Right lobe of liver (tissue), 6 donors: ENCODE measurements around the gene PHLDA2. TPM values are rescaled to one million over a fixed set of nuclear protein-coding genes. Genes with fewer than 3 reads are reported as not detected.
A peak's percentile ranks its signal among the peaks of the same experiment; 100 is the strongest.
"Not testable (repeated sequence)": the region's sequence is repeated elsewhere in the genome, so short reads cannot be mapped to it uniquely, and the experiment has no call there.

Experiments used
- ATAC-seq, 4 donors: fragments of 200-7000 bp; cut with Tn5 transposase; one replicate each; pipeline ENCODE4 v1.9.1; 2020; ENCODE audit warnings: mild to moderate bottlenecking in 4 of 4, moderate library complexity in 4 of 4
- DNase-seq, 3 donors: peaks; one replicate each; pipeline ENCODE4 v3.0.0-alpha.2; 2020
- H3K27ac ChIP-seq, 3 donors: fragments of 200-600 bp; one replicate each; pipeline ENCODE4 v1.8.0; 2022
- H3K27me3 ChIP-seq, 2 donors: fragments of 200-600 bp; one replicate each; pipeline ENCODE4 v1.8.0; 2022
- H3K36me3 ChIP-seq, 4 donors: fragments of 200-600 bp; sonication (generic) in 1 of 4; one replicate each; pipeline versions ENCODE4 v1.5.1 to v1.8.0; 2017 to 2022; ENCODE audit warnings: control low read depth in 1 of 4
- H3K4me1 ChIP-seq, 4 donors: fragments of 200-600 bp; sonication (generic) in 1 of 4; one replicate each; pipeline versions ENCODE4 v1.5.1 to v1.8.0; 2017 to 2022; ENCODE audit warnings: control low read depth in 1 of 4
- H3K4me3 ChIP-seq, 3 donors: fragments of 200-600 bp; one replicate each; pipeline ENCODE4 v1.8.0; 2022
- H3K9me3 ChIP-seq, 4 donors: fragments of 200-600 bp; sonication (generic) in 1 of 4; one replicate each; pipeline versions ENCODE4 v1.5.1 to v1.8.0; 2017 to 2022; ENCODE audit warnings: control low read depth in 1 of 4
- POLR2A ChIP-seq: fragments of 450-650 bp; IDR thresholded peaks from one replicate; pipeline ENCODE4 v1.6.1; 2017; ENCODE audit warnings: antibody characterized with exemption, mild to moderate bottlenecking
- whole genome bisulfite sequencing: methylation state at CpG from one replicate; pipeline ENCODE4 v1.1.6; 2018; ENCODE audit warnings: low coverage, low lambda C conversion rate; ENCODE audit not compliant: insufficient coverage; ENCODE audit errors: missing lambda C conversion rate; 5-methylcytosine and 5-hydroxymethylcytosine counted together
- intact Hi-C, 2 donors: fragments of 100-400 bp; cut with DNase I; formaldehyde crosslinking; loops; one replicate each; pipeline versions ENCODE4 v1.11.2 to v1.14.1; 2022
- total RNA-seq, 6 experiments: library from RNA; depleted of rRNA in 2 of 6; stranded (reverse); fragments of >200 nt in 2 of 6; fragmentation: NEBNext Ultra II Directional in 3 of 6; extraction: Animal tissue kit (Norgen Biotek cat#: 25700) in 3 of 6; gene quantifications; one replicate each; pipeline versions ENCODE4 v1.1.0 to v1.2.4, GENCODE V29; 2016 to 2023
- TF ChIP-seq, protein P1 (sequence below), 4 donors: fragments of 200-600 bp in 3 of 4; fragments of 450-650 bp in 1 of 4; IDR thresholded peaks; one replicate each; pipeline versions ENCODE4 v1.5.1 to v1.8.0; 2016 to 2022; ENCODE audit warnings: antibody characterized with exemption in 4 of 4, mild to moderate bottlenecking in 2 of 4
- donor health status: DM: no; HTN: yes; CAD: no.
- donor health status: DM: no; HTN: no; CAD: no.
- donor health status: DM: no; HTN: no; CAD: no.
- donor health status: DM: no; HTN: yes; CAD: no.
- donor health status: DM: no; HTN: yes; CAD: no.

Gene PHLDA2
- total RNA-seq, 6 experiments from 2014 or later: 0.51 to 12.7 (median 5.9) TPM; not detected in 1

DNA sequence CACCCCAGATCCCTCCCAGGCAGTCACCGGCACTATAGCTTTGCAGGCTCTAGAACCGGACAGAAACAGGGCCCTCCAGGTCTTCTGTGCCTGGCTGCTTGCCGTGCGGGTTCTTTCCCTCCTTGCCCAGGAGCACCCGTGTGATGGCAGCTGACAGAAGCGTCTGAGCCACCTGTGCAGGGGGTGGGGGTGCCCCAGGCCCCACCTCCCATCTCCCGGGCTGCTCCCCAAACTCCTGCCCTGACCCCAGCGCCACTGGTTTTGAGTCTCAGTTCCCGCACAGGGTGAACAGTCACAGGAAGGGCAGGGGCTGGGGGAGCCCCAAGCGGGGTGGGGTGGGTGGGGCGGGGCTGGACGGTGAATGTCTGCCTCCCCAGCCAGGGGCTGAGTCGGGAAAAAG, 13.2 kb upstream of the PHLDA2 start:
- intact Hi-C loops: no loop called here
- Histone ChIP-seq H3K27ac (no peak overlapping the region), H3K4me1 (peaks cover 0 to 27% (median 11%) of the 10 kb centered on the region in 4 donors), H3K36me3 (no peaks in the 10 kb centered on the region), H3K9me3 (no peaks in the 10 kb centered on the region), H3K27me3 (no peaks in the 10 kb centered on the region), H3K4me3 (no peak overlapping the region)
- DNase-seq: no peak
- no peak for ATAC-seq
- TF ChIP-seq, protein P1, sequence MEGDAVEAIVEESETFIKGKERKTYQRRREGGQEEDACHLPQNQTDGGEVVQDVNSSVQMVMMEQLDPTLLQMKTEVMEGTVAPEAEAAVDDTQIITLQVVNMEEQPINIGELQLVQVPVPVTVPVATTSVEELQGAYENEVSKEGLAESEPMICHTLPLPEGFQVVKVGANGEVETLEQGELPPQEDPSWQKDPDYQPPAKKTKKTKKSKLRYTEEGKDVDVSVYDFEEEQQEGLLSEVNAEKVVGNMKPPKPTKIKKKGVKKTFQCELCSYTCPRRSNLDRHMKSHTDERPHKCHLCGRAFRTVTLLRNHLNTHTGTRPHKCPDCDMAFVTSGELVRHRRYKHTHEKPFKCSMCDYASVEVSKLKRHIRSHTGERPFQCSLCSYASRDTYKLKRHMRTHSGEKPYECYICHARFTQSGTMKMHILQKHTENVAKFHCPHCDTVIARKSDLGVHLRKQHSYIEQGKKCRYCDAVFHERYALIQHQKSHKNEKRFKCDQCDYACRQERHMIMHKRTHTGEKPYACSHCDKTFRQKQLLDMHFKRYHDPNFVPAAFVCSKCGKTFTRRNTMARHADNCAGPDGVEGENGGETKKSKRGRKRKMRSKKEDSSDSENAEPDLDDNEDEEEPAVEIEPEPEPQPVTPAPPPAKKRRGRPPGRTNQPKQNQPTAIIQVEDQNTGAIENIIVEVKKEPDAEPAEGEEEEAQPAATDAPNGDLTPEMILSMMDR (IDR thresholded peaks at IDR 0.05): no peak
- no peak for TF ChIP-seq POLR2A
- WGBS: 70% methylated on average over 5 of the region's 13 CpGs

DNA sequence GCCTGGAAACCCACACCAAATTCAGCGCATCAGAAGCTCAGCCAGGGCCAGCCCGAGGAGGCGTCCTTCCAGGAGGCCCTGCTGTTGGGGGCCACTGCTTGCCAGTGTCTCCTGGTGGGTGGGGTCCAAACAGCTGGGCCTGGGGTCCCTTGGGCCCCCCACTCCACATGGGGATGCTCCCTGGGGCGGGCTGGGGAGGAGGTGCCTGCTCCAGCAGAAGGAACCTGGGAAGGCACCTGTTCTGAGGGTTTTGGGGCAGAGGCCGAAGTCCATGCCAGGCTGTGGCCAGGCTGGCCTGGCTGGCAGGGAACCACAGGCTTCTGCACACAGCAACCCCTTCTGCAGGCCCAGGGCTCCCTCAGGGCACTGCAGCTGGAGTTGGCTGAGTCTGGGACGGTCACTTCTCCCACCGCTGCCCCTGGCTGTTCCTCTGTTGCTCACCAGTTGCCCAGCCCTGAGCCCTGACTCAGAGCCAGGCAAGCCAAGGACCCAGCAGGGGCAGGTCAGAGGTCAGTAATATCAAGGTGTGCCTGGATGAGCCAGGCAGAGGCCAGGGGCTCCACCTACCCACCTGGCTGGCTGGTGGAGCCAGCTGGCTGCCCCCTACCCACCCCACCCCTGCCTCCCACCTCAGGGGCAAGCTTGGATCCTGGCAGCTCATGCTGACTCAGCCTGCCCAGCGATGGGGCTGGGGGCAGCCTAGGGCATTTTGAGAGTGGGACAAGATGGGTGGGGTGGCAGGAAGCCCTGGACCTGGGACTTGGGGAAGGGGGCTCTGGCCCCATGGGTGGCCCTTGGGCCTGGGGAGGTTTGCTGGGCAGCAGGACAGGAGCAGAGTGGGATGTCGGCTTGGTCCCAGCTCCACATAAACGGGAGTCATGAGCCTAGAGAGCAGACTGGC, 12.0 kb upstream of the PHLDA2 start:
- Histone ChIP-seq H3K27me3 (no peaks in the 10 kb centered on the region), H3K27ac (peak overlapping the region in 1 of 3 donors; percentile 25), H3K9me3 (no peaks in the 10 kb centered on the region), H3K4me1 (peaks cover 0 to 25% (median 11%) of the 10 kb centered on the region in 4 donors), H3K36me3 (no peaks in the 10 kb centered on the region), H3K4me3 (no peak overlapping the region)
- WGBS: 0% methylated on average over 2 of the region's 10 CpGs
- intact Hi-C loops: no loop called here
- ATAC-seq (peak; percentile 72 to 89 (median 86)), DNase-seq (peak; percentile 77 to 87 (median 84))
- TF ChIP-seq, protein P1 (IDR thresholded peaks at IDR 0.05): no peak
- no peak for TF ChIP-seq POLR2A

DNA sequence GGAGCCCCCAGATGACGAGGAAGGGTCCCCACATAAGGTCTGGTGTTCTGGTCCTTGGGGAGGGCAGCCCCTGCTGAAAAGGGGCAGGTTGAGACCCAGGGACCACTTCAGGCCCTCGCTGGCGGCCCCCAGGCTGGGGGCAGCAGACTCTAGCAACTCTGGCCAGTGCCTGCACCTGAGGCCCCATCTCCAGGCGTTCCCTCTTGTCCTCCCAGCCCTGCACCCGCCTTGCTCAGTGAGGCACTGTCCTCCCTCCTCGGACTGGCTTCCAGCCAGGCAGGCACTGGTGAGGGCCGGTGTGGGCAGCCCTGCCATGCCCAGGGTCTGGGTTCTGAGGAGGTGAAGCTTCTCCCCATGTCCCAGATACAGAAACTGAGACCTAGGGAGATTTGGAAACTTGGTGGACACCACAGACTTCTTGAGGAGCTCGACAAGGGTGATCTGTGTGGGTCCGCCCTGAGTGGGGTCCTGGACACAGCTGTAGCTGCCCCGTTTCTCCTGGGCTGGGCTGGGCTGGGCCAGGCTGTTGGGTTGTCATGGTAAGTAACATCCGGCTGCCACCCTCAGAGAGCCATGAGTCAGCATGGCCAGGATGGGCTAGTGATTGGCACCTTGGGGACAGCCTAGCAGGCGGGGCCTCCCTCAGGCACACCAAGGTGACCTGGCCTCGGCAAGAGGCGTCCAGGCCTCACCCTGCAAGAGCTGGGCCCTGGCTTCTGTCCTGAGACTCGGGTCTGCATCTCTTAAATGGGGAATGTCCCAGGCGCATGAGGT, 11.1 kb upstream of the PHLDA2 start:
- peaks cover 0 to 18% (median 8%) of the 10 kb centered on the region in 4 donors for H3K4me1 ChIP-seq
- DNase-seq (peak in 1 of 3 donors; percentile 61), ATAC-seq (peak; percentile 5 to 52 (median 42))
- TF ChIP-seq, protein P1 (IDR thresholded peaks at IDR 0.05): no peak
- no peak for TF ChIP-seq POLR2A
- intact Hi-C loops: no loop called here
- no peaks in the 10 kb centered on the region for H3K9me3 ChIP-seq
- H3K4me3 ChIP-seq: no peak overlapping the region
- no peaks in the 10 kb centered on the region for H3K36me3 ChIP-seq
- WGBS: 0% methylated on average over 1 of the region's 16 CpGs
- peak overlapping the region in 1 of 3 donors; percentile 25 for H3K27ac ChIP-seq
- no peaks in the 10 kb centered on the region for H3K27me3 ChIP-seq

DNA sequence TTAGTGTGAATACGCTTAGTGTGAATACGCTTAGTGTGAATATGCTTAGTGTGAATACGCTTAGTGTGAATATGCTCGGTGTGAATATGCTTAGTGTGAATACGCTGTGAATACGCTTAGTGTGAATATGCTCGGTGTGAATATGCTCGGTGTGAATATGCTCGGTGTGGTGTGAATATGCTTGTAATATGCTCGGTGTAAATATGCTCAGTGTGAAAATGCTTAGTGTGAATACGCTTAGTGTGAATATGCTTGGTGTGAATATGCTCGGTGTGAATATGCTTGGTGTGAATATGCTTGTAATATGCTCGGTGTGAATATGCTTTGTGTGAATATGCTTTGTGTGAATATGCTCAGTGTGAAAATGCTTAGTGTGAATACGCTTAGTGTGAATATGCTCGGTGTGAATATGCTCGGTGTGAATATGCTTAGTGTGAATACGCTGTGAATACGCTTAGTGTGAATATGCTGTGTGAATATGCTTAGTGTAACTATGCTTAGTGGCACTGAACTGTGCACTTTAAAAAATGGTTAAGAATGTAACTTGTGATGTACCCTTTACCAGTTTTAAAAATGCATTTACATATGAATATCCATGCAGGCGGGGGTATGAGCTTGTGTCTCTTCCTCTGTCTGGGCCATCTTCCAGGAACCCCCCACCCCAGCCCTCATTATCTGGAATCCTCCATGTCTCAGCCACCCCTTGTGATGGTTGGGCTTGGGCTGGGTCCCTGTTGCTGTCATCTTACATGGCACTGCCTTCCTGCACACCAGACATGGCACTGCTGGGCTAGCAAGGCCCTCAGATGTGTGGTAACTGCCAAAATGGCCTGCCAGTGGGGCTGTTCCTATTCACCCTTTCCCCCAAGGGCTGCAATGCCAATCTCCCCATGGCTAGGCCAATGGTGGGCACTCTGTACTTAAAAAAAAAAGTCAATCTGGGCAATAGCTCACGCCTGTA, 9.5 kb upstream of the PHLDA2 start:
- H3K27me3 ChIP-seq, intact Hi-C loops, H3K36me3 ChIP-seq, H3K9me3 ChIP-seq, DNase-seq, H3K27ac ChIP-seq, ATAC-seq, H3K4me3 ChIP-seq: not testable (repeated sequence)
- 69% methylated on average over 8 of the region's 20 CpGs for WGBS
- peaks cover 0 to 18% (median 8%) of the 10 kb centered on the region in 4 donors for H3K4me1 ChIP-seq

DNA sequence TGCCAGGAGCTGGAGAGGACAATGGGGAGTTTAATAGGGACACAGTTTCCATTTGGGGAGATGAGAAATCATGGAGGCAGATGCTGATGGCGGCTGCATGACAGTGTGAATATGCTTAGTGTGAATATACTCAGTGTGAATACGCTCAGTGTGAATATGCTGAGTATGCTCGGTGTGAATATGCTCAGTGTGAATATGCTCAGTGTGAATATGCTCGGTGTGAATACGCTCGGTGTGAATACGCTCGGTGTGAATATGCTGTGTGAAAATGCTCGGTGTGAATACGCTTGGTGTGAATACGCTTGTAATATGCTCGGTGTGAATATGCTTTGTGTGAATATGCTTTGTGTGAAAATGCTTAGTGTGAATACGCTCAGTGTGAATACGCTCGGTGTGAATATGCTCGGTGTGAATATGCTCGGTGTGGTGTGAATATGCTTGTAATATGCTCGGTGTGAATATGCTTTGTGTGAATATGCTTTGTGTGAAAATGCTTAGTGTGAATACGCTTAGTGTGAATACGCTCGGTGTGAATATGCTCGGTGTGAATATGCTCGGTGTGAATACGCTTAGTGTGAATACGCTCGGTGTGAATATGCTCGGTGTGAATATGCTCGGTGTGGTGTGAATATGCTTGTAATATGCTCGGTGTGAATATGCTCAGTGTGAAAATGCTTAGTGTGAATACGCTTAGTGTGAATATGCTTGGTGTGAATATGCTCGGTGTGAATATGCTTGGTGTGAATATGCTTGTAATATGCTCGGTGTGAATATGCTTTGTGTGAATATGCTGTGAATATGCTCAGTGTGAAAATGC, 8.6 kb upstream of the PHLDA2 start:
- H3K9me3 ChIP-seq, H3K36me3 ChIP-seq, DNase-seq, H3K4me3 ChIP-seq, H3K27me3 ChIP-seq, H3K27ac ChIP-seq, intact Hi-C loops, ATAC-seq: not testable (repeated sequence)
- WGBS: 92% methylated on average over 27 of the region's 32 CpGs
- peaks cover 0 to 18% (median 8%) of the 10 kb centered on the region in 4 donors for H3K4me1 ChIP-seq
